KMS-11 (cell line): Measurements from ENCODE around the gene IER5.
A peak's percentile ranks its signal among the peaks of the same experiment; 100 is the strongest.

Experiments
- H2AFZ ChIP-seq: fragments of 200-600 bp; sonication (generic); 2 replicates; pipeline ENCODE4 v1.6.1; 2016; ENCODE audit warnings: antibody characterized with exemption, mixed run types, low read depth
- H3K27ac ChIP-seq: fragments of 200-600 bp; sonication (generic); 2 replicates; pipeline ENCODE4 v1.6.1; 2016; ENCODE audit warnings: mild to moderate bottlenecking, mixed run types
- H3K27me3 ChIP-seq: fragments of 200-600 bp; sonication (generic); 2 replicates; pipeline ENCODE4 v1.6.1; 2017; ENCODE audit warnings: mild to moderate bottlenecking, low read depth, mixed run types, moderate library complexity; ENCODE audit not compliant: insufficient read depth
- H3K36me3 ChIP-seq: fragments of 200-600 bp; sonication (generic); 2 replicates; pipeline ENCODE4 v1.6.1; 2017; ENCODE audit warnings: mild to moderate bottlenecking, mixed run types; ENCODE audit not compliant: insufficient read depth
- H3K4me1 ChIP-seq: fragments of 200-600 bp; sonication (generic); 2 replicates; pipeline ENCODE4 v1.6.1; 2016; ENCODE audit warnings: mild to moderate bottlenecking, low read depth, mixed run types; ENCODE audit not compliant: poor library complexity, severe bottlenecking
- H3K4me2 ChIP-seq: fragments of 200-600 bp; sonication (generic); 2 replicates; pipeline ENCODE4 v1.7.0; 2016; ENCODE audit warnings: mild to moderate bottlenecking, mixed run types
- H3K4me3 ChIP-seq: fragments of 200-600 bp; sonication (generic); IDR thresholded peaks from 2 replicates; pipeline ENCODE4 v1.6.1; 2017; ENCODE audit warnings: low read depth, low read length, mixed read lengths; ENCODE audit not compliant: insufficient read depth
- H3K79me2 ChIP-seq: fragments of 200-600 bp; sonication (generic); 2 replicates; pipeline ENCODE4 v1.6.1; 2016; ENCODE audit warnings: low read depth, mixed run types; ENCODE audit not compliant: insufficient read depth
- H3K9ac ChIP-seq: fragments of 200-600 bp; sonication (generic); 2 replicates; pipeline ENCODE4 v1.6.1; 2016; ENCODE audit warnings: mild to moderate bottlenecking, mixed run types
- H4K20me1 ChIP-seq: fragments of 200-600 bp; sonication (generic); 2 replicates; pipeline ENCODE4 v1.6.1; 2016; ENCODE audit warnings: mild to moderate bottlenecking, mixed run types; ENCODE audit not compliant: insufficient read depth
- CTCF ChIP-seq: fragments of 200-600 bp; sonication (generic); conservative IDR thresholded peaks from 2 replicates; pipeline ENCODE4 v1.6.1; 2017; ENCODE audit warnings: low read depth, mild to moderate bottlenecking, antibody characterized with exemption, low read length, moderate library complexity, mixed read lengths

The IER5 gene

DNA sequence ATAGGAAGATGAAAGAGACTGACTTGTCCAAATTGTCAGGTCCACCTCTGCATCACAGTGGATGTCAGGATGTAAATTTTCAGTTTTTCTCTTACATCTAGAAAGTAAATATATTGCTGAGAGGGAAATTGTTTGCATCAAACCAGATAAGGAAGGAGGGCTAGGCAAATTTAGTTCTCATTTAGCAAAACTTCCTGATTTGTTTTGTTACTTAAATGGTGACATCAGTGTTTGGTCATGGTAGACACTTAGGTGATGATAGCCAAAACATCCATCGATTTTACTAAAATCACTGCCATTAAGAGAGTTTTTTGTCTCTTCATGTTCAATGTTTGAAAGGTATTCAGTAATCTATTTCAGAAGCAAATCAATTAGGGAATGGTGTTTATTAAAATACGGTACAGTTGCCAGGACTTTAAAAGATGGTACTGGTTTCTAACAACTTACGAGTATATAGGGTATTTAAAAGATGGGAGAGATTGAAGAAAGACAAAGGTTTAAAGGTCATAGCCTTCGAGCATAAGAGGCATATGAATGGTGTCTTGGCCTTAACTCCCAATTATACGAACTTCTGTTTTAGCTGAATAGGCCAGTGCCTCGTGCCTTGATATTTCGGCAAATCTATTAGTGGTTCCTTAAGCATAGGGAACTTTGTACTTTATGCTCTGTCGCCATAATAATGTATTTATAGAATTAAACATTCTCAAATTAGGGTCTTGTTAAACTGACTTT is 3.0 kb downstream of the IER5 start:
- Histone ChIP-seq H3K4me2 (peak overlapping the region; percentile 85), H2AFZ (no peak overlapping the region), H3K27me3 (no peaks in the 10 kb centered on the region), H3K36me3 (no peaks in the 10 kb centered on the region), H3K79me2 (peaks cover 34% of the 10 kb centered on the region), H3K27ac (peak overlapping the region; percentile 49; the same call in 1 of the 2 replicates), H3K4me1 (peaks cover 20% of the 10 kb centered on the region), H3K9ac (no peak overlapping the region), H4K20me1 (peaks cover 20% of the 10 kb centered on the region), H3K4me3 (no peak overlapping the region)
- TF ChIP-seq CTCF = no peak

DNA sequence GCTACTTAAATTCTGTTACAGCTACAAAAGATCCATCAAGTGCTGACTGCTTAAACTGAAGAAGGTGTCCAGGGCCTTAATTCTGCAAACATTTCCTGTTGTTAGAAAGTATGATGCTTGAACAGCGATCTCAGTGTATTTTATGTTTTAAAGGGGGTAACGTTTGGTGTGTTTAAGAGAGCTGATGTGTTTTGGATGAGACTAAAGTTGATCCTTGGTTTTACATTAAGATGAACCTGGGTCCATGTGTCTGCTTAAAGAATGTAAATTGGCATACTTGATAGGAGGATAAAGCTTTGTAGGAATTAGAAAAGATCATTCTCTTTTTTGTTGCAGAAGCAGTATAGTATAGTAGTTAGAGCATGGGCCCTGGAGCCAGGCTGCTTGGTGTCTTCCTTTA is 3.6 kb downstream of the IER5 start:
- peak overlapping the region; percentile 85; the same call in 1 of the 2 replicates for H3K4me2 ChIP-seq
- H2AFZ ChIP-seq = no peak overlapping the region
- H3K36me3 ChIP-seq = no peaks in the 10 kb centered on the region
- no peak overlapping the region for H3K4me3 ChIP-seq
- H3K4me1 ChIP-seq = peaks cover 20% of the 10 kb centered on the region
- no peak overlapping the region for H3K9ac ChIP-seq
- H4K20me1 ChIP-seq = peaks cover 20% of the 10 kb centered on the region
- no peak overlapping the region for H3K27ac ChIP-seq
- no peak for TF ChIP-seq CTCF
- H3K79me2 ChIP-seq = peaks cover 34% of the 10 kb centered on the region
- H3K27me3 ChIP-seq = no peaks in the 10 kb centered on the region

DNA sequence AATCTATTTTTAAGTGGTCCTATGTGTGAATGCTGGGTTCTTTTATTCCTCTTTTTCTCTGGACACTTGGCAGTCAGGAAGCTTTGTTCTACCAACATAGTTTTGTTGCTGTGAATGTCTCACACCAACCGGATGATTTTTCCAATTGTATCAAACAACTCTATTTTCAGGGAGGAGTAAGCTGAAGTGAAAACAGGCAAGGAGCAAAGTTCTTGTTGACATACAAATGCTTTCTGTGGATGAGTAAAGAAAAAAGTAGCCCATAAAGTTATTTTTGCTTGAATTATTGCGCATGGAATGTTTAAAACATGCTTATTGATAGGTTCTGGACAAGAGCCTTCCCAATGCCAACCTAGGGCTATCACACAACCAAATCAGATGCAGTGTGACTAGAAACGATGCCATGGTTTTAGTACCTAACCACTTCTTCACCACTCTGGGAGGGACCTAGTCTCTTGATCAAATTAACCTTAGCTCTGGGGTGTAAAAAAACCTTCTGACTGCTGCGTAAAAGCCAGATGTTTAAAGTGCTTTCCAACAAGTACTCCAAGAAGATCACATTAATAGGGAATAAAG is 4.5 kb downstream of the IER5 start:
- Histone ChIP-seq H3K4me2 (no peak overlapping the region), H3K4me3 (no peak overlapping the region), H2AFZ (no peak overlapping the region), H3K4me1 (peaks cover 15% of the 10 kb centered on the region), H3K9ac (no peak overlapping the region), H3K79me2 (peaks cover 34% of the 10 kb centered on the region), H3K36me3 (no peaks in the 10 kb centered on the region), H3K27ac (no peak overlapping the region), H4K20me1 (peaks cover 20% of the 10 kb centered on the region), H3K27me3 (no peaks in the 10 kb centered on the region)
- no peak for TF ChIP-seq CTCF

DNA sequence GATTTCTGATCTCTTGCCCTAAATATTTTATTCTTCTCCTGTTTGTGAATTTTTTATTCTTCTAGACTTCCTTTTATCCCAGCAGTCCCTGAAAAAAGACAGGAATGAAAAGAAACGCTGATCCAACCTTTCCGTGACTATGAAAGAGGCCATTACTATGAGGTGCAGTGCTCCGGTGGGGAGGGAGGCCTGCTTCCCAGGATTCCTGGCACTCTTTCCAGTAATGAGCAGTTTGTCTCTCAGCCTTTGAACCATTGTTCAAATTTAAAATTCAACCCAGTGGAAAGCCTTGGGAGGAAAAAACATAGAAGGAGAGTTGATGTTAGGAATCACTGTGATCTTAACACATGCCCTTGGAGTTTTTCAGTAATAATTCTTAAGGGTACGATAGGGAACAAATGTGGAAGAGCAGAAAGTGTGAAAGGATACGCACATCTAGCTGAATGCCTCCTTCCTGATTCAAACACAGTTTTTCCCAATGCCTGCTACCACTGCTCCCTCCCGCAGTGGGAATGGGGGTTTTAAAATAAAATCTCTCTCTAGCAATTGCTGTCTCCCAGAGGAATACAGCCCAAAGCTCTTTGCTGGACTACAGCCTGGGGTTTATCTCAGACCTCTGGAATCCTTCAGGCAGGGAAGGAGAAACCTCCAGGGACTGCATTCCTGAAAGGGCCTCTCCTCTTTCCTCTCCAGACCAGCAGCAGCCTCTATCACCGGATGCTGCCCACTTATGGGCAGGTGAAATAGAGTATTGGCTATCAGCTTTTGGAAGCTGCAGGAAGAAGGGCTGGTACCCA is 6.1 kb downstream of the IER5 start:
- Histone ChIP-seq H3K27me3 (no peaks in the 10 kb centered on the region), H3K79me2 (peaks cover 32% of the 10 kb centered on the region), H3K4me3 (no peak overlapping the region), H3K4me2 (no peak overlapping the region), H3K27ac (no peak overlapping the region), H3K4me1 (peaks cover 14% of the 10 kb centered on the region), H2AFZ (no peak overlapping the region), H3K9ac (no peak overlapping the region), H3K36me3 (no peaks in the 10 kb centered on the region), H4K20me1 (peaks cover 20% of the 10 kb centered on the region)
- no peak for TF ChIP-seq CTCF
